GM18951 (cell line): ENCODE results near the gene WDR17.
"Not testable (repeated sequence)": the region's sequence is repeated elsewhere in the genome, so short reads cannot be mapped to it uniquely, and the experiment has no call there.

ENCODE experiments used
- POLR2A ChIP-seq: IDR thresholded peaks from 4 replicates; pipeline ENCODE4 v1.6.1; 2011; ENCODE audit warnings: mild to moderate bottlenecking; ENCODE audit not compliant: insufficient read length, insufficient read depth; ENCODE audit errors: extremely low read depth
- in situ Hi-C: fragments of 300-500 bp; cut with MboI; formaldehyde crosslinking; loops from one replicate; pipeline ENCODE4 v1.12.0; 2022; ENCODE audit warnings: low sequenced_read_pairs, mixed read lengths, inconsistent platforms; ENCODE audit not compliant: unreplicated experiment

Gene WDR17

GRCh38 chr4:176189891-176190795, 124.5 kb downstream of the WDR17 start:
- TF ChIP-seq POLR2A: no peak
- in situ Hi-C loops: no loop called here

GRCh38 chr4:176191974-176192373, 126.3 kb downstream of the WDR17 start:
- TF ChIP-seq POLR2A: no peak
- in situ Hi-C loops: no loop called here

- in situ Hi-C loops: no loop called here
- TF ChIP-seq POLR2A: no peak
Measured at GRCh38 chr4:176193126-176193525, 127.5 kb downstream of the WDR17 start.

GRCh38 chr4:176193938-176194337, 128.3 kb downstream of the WDR17 start:
- in situ Hi-C loops: no loop called here
- TF ChIP-seq POLR2A: no peak

GRCh38 chr4:176195184-176195978, 129.7 kb downstream of the WDR17 start, which contains the start of gene SPATA4:
SPATA4 (minus strand) TSS chr4:176195585; CDS start chr4:176195562, 23 bp downstream.
- no peak for TF ChIP-seq POLR2A
- in situ Hi-C loops: no loop called here

GRCh38 chr4:176198316-176198903, 132.8 kb downstream of the WDR17 start:
- in situ Hi-C loops: no loop called here
- no peak for TF ChIP-seq POLR2A

GRCh38 chr4:176205299-176205698, 139.7 kb downstream of the WDR17 start:
- in situ Hi-C loops: no loop called here
- no peak for TF ChIP-seq POLR2A

- in situ Hi-C loops: no loop called here
- TF ChIP-seq POLR2A: no peak
Measured at GRCh38 chr4:176207839-176208238, 142.2 kb downstream of the WDR17 start.

GRCh38 chr4:176209535-176209934, 143.9 kb downstream of the WDR17 start:
- no peak for TF ChIP-seq POLR2A
- in situ Hi-C loops: no loop called here

- TF ChIP-seq POLR2A: no peak
- in situ Hi-C loops: no loop called here
Measured at GRCh38 chr4:176210101-176210500, 144.5 kb downstream of the WDR17 start.

- no peak for TF ChIP-seq POLR2A
- in situ Hi-C loops: no loop called here
Measured at GRCh38 chr4:176210579-176211296, 145.1 kb downstream of the WDR17 start.

- in situ Hi-C loops: not testable (repeated sequence)
Measured at GRCh38 chr4:176212351-176212750, 146.7 kb downstream of the WDR17 start.

GRCh38 chr4:176217510-176217909, 151.9 kb downstream of the WDR17 start:
- in situ Hi-C loops: no loop called here
- no peak for TF ChIP-seq POLR2A
